SU-DHL-6 (cell line): Measurements from ENCODE around the gene TPD52L2.

ENCODE experiments used
- H2AFZ ChIP-seq: fragments of 200-600 bp; sonication (generic); 2 replicates; pipeline ENCODE4 v1.6.1; 2014; ENCODE audit warnings: low read depth, mild to moderate bottlenecking, moderate library complexity, mixed read lengths, antibody characterized with exemption, low read length; ENCODE audit not compliant: severe bottlenecking
- H3F3A ChIP-seq: fragments of 200-600 bp; shearing (Covaris generic); 2 replicates; pipeline ENCODE4 v1.6.0; 2016; ENCODE audit warnings: antibody characterized with exemption, mild to moderate bottlenecking; ENCODE audit not compliant: insufficient read depth
- H3K27ac ChIP-seq: fragments of 200-600 bp; sonication (generic); 2 replicates; pipeline ENCODE4 v1.5.1; 2016; ENCODE audit warnings: low read depth, mild to moderate bottlenecking, low read length, moderate library complexity, mixed read lengths
- H3K27me3 ChIP-seq: fragments of 200-600 bp; sonication (generic), shearing (Covaris generic); 2 replicates; pipeline ENCODE4 v1.6.0; 2014; ENCODE audit warnings: mild to moderate bottlenecking, low read length
- H3K36me3 ChIP-seq: fragments of 200-600 bp; sonication (generic); 2 replicates; pipeline ENCODE4 v1.6.1; 2014; ENCODE audit warnings: mild to moderate bottlenecking, low read length, mixed read lengths
- H3K4me2 ChIP-seq: fragments of 300-600, 200-600 bp; shearing (Covaris generic), sonication (generic); 2 replicates; pipeline ENCODE4 v1.6.0; 2014; ENCODE audit warnings: low read length, low read depth, mild to moderate bottlenecking; ENCODE audit not compliant: poor library complexity, severe bottlenecking
- H3K4me3 ChIP-seq: fragments of 200-600 bp; sonication (generic); 2 replicates; pipeline ENCODE4 v1.5.1; 2014; ENCODE audit warnings: antibody characterized with exemption, low read length, mild to moderate bottlenecking, mixed read lengths; ENCODE audit not compliant: insufficient read depth, poor library complexity, severe bottlenecking
- H3K79me2 ChIP-seq: fragments of 200-600 bp; sonication (generic); 2 replicates; pipeline ENCODE4 v1.6.1; 2014; ENCODE audit warnings: mild to moderate bottlenecking, low read length, moderate library complexity; ENCODE audit not compliant: insufficient read depth
- H3K9ac ChIP-seq: fragments of 200-600 bp; sonication (generic); 2 replicates; pipeline ENCODE4 v1.7.0; 2014; ENCODE audit warnings: mild to moderate bottlenecking, low read length
- H3K9me2 ChIP-seq: fragments of 200-600 bp; sonication (generic); replicated peaks from 2 replicates; pipeline ENCODE4 v1.6.1; 2014; ENCODE audit warnings: low read length; ENCODE audit not compliant: insufficient read depth
- H3K9me3 ChIP-seq: fragments of 200-600 bp; sonication (generic); 2 replicates; pipeline ENCODE4 v1.6.1; 2014; ENCODE audit warnings: low read length, mixed read lengths; ENCODE audit not compliant: insufficient read depth
- H4K20me1 ChIP-seq: fragments of 200-600 bp; sonication (generic); 2 replicates; pipeline ENCODE4 v1.6.1; 2014; ENCODE audit warnings: low read depth, mild to moderate bottlenecking, antibody characterized with exemption, low read length, moderate library complexity, mixed read lengths
- EZH2phosphoT487 ChIP-seq: fragments of 200-600 bp; sonication (generic), shearing (Covaris generic); conservative IDR thresholded peaks from 2 replicates; pipeline ENCODE4 v1.6.1; 2018; ENCODE audit warnings: mild to moderate bottlenecking, antibody characterized with exemption, low read length, moderate library complexity, mixed read lengths
- TF ChIP-seq, protein P1 (sequence below): fragments of 200-600 bp; sonication (generic); IDR thresholded peaks from one replicate; pipeline ENCODE4 v1.5.1; 2017; ENCODE audit warnings: antibody characterized with exemption, mild to moderate bottlenecking, low read length, moderate library complexity; ENCODE audit not compliant: insufficient read depth, poor library complexity, severe bottlenecking

TPD52L2 gene

GRCh38 chr20:63932606-63933160 lies 67.6 kb downstream of the TPD52L2 start:
- no peak overlapping the region for H3K4me3 ChIP-seq
- H3K79me2 ChIP-seq, result no peaks in the 10 kb centered on the region
- H3K27me3 ChIP-seq, result no peaks in the 10 kb centered on the region
- TF ChIP-seq, protein P1, sequence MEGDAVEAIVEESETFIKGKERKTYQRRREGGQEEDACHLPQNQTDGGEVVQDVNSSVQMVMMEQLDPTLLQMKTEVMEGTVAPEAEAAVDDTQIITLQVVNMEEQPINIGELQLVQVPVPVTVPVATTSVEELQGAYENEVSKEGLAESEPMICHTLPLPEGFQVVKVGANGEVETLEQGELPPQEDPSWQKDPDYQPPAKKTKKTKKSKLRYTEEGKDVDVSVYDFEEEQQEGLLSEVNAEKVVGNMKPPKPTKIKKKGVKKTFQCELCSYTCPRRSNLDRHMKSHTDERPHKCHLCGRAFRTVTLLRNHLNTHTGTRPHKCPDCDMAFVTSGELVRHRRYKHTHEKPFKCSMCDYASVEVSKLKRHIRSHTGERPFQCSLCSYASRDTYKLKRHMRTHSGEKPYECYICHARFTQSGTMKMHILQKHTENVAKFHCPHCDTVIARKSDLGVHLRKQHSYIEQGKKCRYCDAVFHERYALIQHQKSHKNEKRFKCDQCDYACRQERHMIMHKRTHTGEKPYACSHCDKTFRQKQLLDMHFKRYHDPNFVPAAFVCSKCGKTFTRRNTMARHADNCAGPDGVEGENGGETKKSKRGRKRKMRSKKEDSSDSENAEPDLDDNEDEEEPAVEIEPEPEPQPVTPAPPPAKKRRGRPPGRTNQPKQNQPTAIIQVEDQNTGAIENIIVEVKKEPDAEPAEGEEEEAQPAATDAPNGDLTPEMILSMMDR, result no peak
- TF ChIP-seq EZH2phosphoT487, result no peak
- H3K4me2 ChIP-seq, result no peak overlapping the region
- H4K20me1 ChIP-seq, result no peaks in the 10 kb centered on the region
- H3K9ac ChIP-seq, result no peak overlapping the region
- H3K9me2 ChIP-seq, result no peaks in the 10 kb centered on the region
- H3K9me3 ChIP-seq, result no peaks in the 10 kb centered on the region
- H2AFZ ChIP-seq, result no peak overlapping the region
- H3F3A ChIP-seq, result no peaks in the 10 kb centered on the region; the same call in 1 of the 2 replicates
- no peaks in the 10 kb centered on the region for H3K36me3 ChIP-seq
- no peak overlapping the region for H3K27ac ChIP-seq

GRCh38 chr20:63933646-63934045 lies 68.6 kb downstream of the TPD52L2 start:
- TF ChIP-seq, protein P1, result no peak
- no peak for TF ChIP-seq EZH2phosphoT487
- H3K9me3 ChIP-seq, result no peaks in the 10 kb centered on the region
- no peaks in the 10 kb centered on the region; the same call in 1 of the 2 replicates for H3F3A ChIP-seq
- no peak overlapping the region for H2AFZ ChIP-seq
- no peaks in the 10 kb centered on the region for H3K36me3 ChIP-seq
- H3K4me2 ChIP-seq, result no peak overlapping the region
- H3K4me3 ChIP-seq, result no peak overlapping the region
- no peaks in the 10 kb centered on the region for H3K27me3 ChIP-seq
- no peaks in the 10 kb centered on the region for H3K9me2 ChIP-seq
- H4K20me1 ChIP-seq, result no peaks in the 10 kb centered on the region
- H3K9ac ChIP-seq, result no peak overlapping the region
- H3K79me2 ChIP-seq, result no peaks in the 10 kb centered on the region
- no peak overlapping the region for H3K27ac ChIP-seq

GRCh38 chr20:63934271-63935068 lies 69.4 kb downstream of the TPD52L2 start:
- no peaks in the 10 kb centered on the region for H3K9me2 ChIP-seq
- no peak overlapping the region for H3K9ac ChIP-seq
- H3F3A ChIP-seq, result no peaks in the 10 kb centered on the region; the same call in 1 of the 2 replicates
- no peaks in the 10 kb centered on the region for H3K79me2 ChIP-seq
- no peak overlapping the region for H2AFZ ChIP-seq
- H3K36me3 ChIP-seq, result no peaks in the 10 kb centered on the region
- no peak overlapping the region for H3K27ac ChIP-seq
- TF ChIP-seq EZH2phosphoT487, result no peak
- TF ChIP-seq, protein P1, result no peak
- H3K27me3 ChIP-seq, result no peaks in the 10 kb centered on the region
- H4K20me1 ChIP-seq, result no peaks in the 10 kb centered on the region
- no peak overlapping the region for H3K4me2 ChIP-seq
- no peak overlapping the region for H3K4me3 ChIP-seq
- no peaks in the 10 kb centered on the region for H3K9me3 ChIP-seq
